ENCODE measurements around the gene F3. TPM values are rescaled to one million over a fixed set of nuclear protein-coding genes. Genes with fewer than 3 reads are reported as not detected.
"Not testable (repeated sequence)": the region's sequence is repeated elsewhere in the genome, so short reads cannot be mapped to it uniquely, and the experiment has no call there.

F3 gene
- total RNA-seq, result 38.6 TPM

DNA sequence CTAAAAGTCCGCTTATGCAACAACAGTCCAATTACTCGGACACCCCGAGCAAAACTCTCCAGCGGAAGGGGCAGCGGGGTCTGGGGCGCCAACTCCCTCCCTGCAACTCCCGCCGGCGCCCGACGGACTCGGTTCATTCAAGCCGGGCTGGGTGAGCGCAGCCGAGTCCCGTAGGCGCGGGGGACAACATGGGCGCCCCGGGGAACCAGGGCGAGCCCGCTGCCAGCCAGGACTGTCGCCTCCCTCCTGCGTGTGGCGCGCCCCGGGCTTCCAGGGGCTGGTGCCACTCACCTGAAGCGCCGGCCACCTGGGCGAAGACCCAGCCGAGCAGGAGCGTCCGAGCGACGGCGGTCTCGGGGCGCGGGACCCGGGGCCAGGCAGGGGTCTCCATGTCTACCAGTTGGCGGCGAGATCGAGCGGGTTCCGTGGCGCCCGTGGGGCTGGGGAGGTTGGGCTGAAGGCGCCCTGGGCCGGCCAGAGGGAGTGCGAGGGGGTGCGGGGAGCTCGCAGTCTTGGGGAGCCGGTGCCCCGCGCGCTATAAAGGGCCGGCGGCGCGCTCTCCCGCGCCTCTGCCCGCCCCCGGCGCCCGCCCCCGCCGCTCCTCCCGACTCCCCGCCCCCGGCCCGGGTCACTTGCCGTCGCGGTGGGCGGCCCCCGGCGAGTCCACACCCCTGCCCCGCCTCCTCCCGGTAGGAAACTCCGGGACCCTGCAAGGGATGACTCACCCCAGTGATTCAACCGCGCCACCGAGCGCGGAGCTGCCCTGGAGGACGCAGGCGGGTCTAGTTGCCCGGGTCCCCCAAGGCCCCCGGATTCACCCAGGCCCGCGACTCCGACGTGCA lies at the start of gene F3:
Gene F3, minus strand, starts transcription at position 514 of the 842 bp plus-strand sequence. Its CDS starts 123 bp downstream, at position 391.
- DNase-seq, result peak; percentile 65

DNA sequence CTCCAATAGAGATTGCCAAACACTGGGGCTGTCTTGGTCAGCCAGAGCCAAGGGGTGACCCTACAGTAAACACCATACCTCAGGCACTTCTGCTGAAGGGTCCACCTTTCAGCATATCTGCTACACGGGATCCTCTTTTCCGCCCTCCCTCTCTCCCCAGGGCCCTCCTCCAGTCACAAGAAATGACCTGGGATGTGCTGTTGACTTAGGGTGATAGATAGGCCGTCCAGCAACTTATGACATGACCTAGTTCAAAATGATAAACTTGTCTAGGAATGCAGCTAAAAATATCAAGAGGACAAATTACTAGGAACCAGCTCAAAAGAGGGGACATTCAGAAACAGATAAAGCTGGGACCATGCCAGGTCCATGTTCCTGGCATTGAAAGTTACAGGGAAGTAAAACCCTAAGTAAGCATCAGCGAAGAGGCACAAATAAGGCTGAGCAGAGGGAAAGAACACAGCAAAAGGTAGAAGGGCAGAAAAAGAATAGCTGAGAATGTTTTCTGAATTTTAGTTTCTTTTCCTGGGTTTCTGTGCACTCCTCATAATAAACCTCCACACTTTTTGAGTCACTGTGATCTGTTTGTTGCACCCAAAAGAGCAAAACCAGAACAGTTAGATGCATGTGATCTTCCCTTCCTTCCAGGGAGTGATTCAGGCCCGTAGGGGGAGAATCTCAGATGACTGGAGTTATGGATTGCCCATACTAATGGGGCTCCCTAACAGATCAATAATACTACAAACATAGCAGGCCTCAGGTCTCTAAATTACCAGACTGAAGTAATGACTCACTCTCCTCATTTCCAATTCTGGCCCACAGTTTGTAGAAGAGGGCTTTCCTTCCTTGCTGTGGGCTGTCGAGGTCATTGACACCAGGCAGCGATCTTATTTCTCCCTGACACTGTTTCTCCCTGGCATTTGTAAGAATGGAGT lies 48.9 kb upstream of the F3 start:
- no peak for DNase-seq

DNA sequence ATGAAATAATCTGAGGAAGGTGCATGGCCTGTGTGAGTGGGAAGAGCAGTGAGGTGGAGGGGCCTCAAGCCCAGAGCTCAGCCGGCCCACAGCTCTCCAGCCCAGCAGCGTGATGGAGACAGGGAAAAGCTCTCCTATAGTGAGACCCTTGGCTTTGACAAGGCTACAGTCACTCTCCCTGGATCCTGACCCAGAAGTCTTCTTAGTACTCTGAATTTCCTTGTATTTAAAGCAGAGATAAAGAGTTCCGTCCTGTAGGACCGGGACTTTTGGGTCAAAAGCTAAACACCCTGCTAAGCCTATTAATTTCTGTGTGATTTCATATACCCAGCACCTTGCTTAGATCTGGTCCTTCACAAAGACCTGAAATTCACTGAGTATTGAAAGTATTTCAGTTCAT lies 48.2 kb upstream of the F3 start:
- no peak for DNase-seq

DNA sequence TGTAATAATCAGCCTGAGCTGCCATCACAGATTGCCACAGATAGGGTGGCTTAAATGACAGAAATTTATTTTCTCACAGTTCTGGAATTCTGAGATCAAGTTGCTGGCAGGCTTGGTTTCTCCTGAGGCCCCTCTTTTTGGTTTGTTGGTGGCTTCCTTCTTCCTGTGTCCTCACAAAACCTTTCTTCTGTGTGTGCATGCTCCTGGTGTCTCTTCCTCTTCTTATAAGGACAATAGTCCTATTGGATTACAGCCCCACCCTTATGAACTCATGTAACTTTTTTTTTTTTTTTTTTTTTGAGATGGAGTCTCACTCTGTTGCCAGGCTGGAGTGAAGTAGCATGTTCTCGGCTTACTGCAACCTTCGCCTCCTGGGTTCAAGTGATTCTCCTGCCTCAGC lies 41.0 kb upstream of the F3 start:
- DNase-seq, result no peak

DNA sequence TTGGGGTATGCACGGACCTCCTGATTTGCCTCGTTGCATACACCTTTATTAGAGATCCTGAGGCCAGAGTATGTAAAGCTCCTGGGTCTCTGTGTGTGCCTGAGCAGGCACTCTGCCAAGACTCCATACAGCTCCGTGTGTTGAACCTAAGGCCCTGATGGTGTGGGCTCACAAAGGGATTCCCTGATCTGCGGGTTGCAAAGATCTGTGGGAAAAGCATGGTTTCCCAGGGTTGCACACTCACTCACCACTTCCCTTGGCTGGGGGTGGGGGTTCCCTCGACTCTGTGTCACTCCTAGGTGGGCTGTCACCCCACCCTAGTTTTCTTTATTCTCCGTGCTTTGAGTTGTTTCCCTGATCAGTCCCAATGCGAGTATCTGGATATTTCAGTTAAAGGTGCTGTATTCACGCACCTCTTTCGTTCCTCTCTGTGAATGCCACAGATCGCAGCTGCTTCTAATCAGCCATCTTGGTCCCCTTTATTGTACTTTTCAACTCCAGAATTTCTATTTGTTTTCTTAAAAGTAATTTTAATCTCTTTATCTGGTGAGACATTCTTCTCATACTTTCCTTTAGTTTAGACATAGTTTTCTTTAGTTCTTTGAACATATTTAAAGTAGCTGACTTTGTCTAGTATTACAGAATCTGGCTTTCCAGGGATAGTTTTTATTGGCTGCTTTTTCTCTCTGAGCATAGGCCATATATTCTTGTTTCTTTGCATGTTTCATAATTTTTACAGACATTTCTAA lies 39.0 kb upstream of the F3 start:
- DNase-seq, result no peak

DNA sequence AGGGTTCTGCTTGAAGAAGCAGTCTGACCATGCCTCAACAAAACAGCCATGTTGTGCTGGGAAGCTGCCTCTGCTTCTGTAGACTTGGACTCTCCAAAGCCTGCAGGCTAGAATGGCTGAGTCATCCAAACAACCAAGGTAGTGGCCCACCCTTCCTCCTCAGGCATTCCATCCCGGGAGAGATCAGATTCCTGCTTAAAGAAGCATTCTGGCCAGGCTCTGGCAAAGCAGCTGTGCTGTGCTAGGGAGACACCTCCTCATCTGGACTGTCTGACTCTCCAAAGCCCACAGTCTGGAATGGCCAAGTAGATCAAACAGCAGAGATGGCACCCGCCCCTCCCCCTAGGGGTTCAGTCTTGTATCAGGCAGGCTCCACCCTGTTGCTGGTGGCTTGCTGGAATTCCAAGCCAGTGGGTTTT lies 38.3 kb upstream of the F3 start:
- DNase-seq, result no peak

DNA sequence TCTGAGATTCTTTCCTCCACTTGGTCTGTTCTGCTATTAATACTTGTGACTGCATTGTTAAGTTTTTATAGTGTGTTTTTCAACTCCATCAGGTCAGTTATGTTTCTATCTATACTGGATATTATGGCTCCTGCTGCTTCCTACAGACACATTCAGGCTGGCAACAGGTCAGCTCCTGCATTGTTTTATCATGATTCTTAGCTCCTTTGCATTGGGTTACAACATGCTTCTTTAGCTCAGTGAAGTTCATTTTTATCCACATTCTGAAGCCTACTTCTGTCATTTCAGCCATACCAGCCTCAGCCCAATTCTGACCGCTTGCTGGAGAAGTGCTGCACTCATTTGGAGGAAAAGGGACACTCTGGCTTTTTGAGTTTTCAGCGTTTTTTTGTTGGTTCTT lies 37.3 kb upstream of the F3 start:
- DNase-seq, result no peak

DNA sequence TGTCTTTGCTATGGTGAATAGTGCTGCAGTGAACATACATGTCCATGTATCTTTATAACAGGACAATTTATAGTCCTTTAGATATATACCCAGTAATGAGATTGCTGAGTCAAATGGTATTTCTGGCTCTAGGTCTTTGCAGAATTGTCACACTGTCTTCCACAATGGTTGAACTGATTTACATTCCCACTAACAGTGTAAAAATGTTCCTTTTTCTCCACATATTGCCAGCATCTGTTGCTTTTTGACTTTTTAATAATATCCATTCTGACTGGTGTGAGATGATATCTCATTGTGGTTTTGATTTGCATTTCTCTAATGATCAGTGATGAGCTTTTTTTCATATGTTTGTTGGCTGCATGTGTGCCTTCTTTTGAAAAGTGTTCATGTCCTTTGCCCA lies 32.4 kb upstream of the F3 start:
- DNase-seq, result not testable (repeated sequence)

DNA sequence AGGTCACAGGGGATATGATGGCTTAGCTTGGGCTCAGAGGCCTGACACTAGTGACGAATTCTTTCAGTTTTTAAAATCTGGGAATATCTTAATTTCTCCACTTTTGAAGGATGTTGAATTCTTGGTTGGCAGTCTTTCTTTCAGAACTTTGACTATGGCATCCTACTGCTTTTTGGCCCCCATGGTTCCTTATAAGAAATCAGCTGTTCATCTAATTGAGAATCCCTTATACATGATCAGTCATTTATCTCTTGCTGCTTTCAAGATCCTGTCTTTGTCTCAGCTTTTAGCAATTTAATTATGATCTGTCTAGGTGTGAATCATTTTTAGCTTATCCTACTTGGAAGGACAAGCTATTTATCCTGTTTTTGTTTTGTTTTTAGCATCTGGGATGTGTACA lies 31.2 kb upstream of the F3 start:
- no peak for DNase-seq

DNA sequence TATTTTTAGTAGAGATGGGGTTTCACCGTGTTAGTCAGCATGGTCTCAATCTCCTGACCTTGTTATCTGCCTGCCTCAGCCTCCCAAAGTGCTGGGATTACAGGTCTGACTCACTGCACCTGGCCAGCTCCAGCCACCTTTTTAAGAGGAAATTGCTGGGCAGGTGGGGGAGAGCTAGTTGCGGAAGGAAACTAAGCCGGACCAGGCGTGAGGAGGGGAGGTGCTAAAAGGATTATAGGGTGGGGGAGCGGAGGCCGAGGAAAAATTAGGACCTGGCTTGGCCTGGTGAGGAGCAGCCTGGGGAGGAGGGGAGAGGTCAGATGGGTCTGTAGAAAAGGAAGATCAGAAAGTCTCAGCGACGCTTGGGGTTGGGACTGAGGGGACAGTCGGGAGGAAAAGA lies 29.4 kb upstream of the F3 start:
- DNase-seq, result not testable (repeated sequence)

DNA sequence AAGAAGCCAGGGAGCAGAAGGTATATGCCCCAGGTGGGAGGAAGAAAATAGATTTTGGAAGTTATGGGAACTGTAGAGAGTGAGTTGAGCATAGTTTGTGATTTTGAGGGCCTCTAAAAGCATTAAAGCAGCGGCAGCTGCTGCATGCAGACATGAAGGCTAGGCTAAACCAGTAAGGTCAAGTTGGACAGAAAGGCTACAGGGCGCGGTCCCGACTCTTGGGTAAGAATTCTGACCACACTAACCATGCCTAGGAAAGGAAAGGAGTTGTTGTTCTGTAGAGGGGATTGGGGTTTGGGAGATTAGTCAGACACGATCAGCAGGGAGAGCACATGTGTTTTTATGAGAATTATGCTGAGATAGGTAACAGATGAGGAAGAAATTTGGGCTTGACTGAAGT lies 27.2 kb upstream of the F3 start:
- DNase-seq, result not testable (repeated sequence)

DNA sequence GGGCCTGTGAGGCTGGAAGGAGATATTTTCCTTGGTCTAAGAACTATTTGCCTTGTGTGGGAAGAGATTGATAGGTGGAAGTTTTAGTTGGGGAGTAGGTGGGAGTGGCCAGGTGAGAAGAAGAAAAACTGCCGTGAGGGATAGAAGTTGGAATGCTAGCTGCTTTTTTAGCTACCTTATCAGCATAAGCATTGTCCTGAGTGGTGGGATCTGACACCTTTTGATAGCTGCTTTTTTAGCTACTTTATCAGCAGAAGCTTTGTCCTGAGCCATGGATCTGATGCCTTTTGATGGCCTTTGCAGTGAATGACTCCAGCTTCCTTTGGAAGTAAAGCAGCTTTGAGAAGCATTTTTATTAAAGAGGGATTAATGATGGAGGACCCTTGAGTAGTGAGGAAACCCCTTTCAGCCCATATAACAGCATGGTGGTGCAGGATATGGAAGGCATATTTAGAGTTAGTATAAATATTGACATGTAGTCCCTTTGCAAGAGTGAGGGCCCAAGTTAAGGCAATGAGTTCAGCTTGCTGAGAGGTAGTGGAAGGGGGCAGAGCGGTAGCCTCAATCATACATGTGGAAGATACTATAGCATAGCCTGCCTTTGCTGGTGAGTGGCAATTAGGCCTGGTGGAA lies 26.5 kb upstream of the F3 start:
- DNase-seq, result not testable (repeated sequence)

DNA sequence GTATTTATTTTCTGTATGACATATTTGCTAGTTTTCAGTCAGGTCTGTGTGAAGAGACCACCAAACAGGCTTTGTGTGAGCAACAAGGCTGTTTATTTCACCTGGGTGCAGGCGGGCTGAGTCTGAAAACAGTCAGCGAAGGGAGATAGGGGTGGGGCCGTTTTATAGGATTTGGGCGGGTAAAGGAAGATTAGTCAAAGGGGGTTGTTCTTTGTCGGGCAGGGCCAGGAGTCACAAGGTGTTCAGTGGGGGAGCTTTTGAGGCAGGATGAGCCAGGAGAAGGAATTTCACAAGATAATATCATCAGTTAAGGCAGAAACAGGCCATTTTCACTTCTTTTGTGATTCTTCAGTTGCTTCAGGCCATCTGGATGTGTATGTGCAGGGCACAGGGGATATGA lies 24.9 kb upstream of the F3 start:
- not testable (repeated sequence) for DNase-seq

DNA sequence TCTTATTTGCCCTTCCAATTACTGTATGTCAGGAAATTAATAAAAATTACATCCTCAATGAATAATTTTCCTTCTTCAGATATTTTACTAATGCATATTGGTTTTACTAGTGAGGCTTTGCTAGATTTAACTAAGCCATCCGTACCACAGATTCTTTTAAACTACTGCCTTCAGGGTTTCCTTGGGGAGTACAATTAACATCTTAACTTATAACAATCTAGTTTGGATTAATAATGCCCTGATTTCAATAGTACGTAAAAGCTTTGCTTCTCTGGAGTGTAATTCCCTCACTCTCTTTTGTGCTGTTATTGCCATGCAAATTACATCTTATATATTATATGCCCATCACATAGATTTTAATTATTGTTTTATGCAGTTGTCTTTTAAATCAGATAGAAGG lies 24.3 kb upstream of the F3 start:
- no peak for DNase-seq

DNA sequence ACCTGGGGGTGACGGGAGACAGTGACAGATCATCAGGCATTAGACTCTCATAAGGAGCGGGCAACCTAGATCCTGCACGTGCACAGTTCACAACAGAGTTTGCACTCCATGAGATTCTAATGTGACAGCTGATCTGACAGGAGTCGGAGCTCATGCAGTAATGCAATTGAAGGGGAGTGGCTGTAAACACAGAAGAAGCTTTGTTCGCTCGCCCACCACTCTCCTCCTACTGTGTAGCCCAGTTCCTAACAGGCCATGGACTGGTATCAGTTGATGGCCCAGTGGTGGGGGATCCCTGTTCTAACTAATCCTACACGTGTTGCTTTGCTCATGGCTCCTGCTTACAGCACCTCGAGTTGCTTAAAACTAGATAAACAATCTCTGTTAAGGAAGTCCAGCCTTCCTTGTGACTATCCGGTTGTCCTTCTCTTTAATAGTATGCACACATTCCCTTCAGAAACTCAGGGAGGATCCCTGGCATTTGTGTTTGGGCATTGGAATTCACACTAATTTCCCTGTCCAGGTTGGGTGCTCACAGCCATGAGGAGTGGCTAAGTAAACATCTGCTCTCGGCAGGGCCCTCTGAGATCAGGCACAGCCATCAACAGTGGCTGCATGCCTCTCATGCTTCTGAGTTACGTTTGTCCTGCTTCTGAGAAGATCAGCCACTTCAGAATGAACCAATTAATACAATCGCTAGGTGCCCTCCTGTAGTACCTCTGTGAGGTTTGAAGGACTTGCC lies 21.1 kb upstream of the F3 start:
- DNase-seq, result no peak

DNA sequence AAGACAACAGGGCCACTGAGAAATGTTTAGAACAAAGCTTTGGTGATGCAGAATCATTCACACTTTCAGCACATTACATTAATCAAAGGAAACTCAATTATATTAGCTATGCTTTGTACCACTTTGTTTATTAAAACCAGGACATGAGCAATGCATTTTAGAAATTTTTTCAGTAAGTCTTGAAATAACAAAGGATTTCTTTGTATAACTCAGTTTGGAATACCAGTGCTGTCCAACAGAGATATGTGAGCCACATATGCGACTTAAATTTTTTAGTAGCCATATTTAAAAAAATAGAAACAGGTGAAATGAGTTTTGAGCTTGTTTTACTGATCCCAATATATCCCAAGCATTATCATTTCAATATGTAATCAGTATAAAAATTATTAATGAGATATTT lies 18.8 kb upstream of the F3 start:
- no peak for DNase-seq

DNA sequence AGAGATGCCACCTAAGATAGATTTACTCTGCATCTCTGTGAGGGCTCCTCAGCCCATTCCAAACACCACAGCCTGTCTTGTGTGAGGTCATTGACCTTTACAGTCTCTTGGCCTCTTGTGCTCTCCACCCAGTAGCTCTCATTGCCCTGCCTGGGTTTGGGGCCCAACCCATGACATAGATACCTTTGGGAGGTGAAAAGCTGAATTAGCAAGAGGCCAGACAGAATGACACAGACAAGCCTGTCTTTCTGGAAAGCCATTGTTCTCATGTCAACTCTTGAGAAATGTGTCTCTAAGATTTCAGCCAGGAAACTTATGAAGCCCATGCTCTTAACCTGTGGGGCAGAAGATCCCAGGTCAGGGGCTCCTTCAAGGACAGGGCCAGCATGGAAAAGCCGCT lies 18.4 kb upstream of the F3 start:
- no peak for DNase-seq

DNA sequence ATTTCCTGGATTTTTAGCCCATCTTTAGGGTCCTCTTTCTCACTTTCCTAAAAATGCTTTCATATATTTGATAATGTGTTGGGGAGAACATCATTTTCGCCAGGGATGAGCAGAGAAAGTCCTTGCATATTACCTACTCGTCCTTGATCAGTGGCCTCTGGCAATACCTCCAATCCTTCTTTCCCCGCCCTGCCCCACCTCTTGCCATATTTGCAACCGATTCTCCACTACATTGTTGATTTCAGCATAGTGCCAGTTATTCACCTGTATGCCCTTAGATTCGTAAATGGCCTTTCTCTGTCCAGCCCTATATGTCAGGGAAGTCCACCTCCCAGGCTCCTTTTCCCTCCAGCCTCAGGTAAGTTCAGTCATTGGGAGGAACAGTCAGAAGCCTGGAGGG lies 13.5 kb upstream of the F3 start:
- no peak for DNase-seq

DNA sequence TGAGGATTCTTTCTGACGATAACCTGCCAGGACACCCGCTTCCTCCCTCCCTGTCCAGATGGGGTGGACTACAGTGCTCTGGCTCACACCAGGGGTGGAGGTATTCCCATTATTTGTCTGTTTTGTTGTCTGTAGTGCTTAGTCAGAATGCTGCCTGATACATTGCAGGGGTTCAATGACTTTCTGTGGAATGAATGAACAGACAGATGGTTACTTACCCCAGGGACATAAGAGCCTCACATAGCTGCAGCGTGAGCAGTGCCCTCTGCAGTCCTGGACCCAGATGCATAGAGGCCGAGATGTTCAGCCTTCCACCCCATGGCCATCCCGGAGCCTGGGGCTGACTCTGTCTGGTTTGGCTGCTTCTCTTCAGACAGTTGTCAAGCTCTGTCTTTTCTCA lies 13.0 kb upstream of the F3 start:
- no peak for DNase-seq

DNA sequence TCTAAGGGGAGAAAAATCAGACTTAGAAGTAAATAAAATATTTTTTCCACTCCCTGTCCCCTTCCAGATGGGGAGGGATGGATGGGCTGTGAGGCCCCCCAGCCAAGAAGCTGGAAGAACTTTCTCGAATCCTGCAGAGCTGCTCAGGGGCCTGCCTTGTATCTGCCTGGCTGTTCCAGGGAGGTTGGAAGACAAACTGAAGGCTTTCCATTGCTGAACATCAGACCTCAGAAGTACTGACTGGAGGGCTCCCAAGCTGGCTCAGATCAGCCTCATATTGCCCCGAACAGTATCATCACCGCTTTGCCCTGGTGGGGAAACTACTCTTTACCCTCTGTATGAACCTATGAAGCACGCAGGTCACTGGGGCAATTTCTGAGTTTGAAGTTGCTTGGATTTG lies 12.4 kb upstream of the F3 start:
- no peak for DNase-seq

DNA sequence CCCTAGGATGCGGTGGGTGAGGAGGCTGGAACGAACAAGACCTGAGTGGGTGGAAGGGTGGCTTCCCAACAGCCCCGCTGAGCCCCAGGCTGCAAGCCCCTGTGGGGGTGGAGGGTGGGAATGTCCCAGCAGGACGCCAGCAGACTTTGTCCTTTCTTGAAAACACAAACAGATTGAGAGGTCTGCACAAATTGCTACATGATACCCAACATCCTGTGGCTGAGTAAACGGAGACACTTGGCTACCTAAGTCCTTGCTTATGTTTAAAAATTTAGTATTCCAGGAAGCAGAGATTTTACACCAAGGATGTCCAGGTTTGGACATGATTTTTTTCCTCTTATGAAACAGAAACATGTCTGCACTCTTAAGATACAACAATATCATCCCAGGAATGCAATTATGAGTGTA lies 11.8 kb upstream of the F3 start:
- DNase-seq, result no peak
